ENCODE results near the gene ZSCAN23.

DNA sequence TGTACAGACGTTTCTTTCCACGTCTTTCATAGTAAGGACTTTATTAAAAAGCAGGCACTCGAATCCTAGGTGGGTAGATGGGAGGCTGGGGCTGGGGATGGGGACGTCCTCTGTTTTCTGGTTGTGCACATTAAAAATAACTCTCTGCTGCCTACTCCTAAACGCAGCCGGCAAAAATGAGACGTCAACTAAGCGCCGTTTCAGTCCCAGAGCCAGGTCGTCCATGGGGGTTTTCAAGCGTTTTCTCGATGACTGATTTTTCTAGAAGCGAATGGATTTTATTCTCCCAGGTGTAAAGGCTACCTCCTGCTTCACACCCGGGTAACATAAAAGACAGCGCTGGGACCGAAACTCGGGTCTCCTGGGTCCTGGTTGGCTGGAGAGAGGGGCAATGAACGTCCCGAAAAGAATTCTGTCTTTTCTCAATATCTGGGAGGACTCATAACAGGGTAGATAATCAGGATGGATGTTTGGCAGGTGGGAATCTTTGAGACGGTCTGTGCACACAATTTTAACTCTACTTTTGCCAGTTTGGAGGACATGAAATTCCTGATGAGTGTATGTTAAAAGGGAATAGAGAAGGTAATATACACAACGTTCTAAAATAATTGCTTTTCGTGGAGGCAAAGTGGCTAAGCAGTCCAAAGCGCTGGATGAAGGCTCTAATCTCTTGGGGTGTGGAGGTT lies 47.1 kb upstream of the ZSCAN23 start:
- no peak for TF ChIP-seq BRCA1 (IDR thresholded peaks at IDR 0.05)
- no peak for TF ChIP-seq BRCA1 (CRISPR knock-in tag; IDR thresholded peaks at IDR 0.05)
- TF ChIP-seq, protein P1, sequence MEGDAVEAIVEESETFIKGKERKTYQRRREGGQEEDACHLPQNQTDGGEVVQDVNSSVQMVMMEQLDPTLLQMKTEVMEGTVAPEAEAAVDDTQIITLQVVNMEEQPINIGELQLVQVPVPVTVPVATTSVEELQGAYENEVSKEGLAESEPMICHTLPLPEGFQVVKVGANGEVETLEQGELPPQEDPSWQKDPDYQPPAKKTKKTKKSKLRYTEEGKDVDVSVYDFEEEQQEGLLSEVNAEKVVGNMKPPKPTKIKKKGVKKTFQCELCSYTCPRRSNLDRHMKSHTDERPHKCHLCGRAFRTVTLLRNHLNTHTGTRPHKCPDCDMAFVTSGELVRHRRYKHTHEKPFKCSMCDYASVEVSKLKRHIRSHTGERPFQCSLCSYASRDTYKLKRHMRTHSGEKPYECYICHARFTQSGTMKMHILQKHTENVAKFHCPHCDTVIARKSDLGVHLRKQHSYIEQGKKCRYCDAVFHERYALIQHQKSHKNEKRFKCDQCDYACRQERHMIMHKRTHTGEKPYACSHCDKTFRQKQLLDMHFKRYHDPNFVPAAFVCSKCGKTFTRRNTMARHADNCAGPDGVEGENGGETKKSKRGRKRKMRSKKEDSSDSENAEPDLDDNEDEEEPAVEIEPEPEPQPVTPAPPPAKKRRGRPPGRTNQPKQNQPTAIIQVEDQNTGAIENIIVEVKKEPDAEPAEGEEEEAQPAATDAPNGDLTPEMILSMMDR (IDR thresholded peaks at IDR 0.05 in 2 of 3, conservative IDR thresholded peaks at IDR 0.05 in 1 of 3; ENCODE audit: insufficient read depth in 2 of 3, low read depth in 1 of 3, low read length in 3 of 3) = no peak
- no peak for TF ChIP-seq POLR2AphosphoS5 (IDR thresholded peaks at IDR 0.05; ENCODE audit: control insufficient read depth, insufficient read depth, low read depth, low read length)
- no peak for TF ChIP-seq EZH2 (IDR thresholded peaks at IDR 0.05; ENCODE audit: borderline replicate concordance, low read depth, low read length)
- TF ChIP-seq TCF7L2 (IDR thresholded peaks at IDR 0.05; ENCODE audit: low read depth, low read length) = no peak
